ENCODE results near the gene SRXN1.

SRXN1 gene

DNA sequence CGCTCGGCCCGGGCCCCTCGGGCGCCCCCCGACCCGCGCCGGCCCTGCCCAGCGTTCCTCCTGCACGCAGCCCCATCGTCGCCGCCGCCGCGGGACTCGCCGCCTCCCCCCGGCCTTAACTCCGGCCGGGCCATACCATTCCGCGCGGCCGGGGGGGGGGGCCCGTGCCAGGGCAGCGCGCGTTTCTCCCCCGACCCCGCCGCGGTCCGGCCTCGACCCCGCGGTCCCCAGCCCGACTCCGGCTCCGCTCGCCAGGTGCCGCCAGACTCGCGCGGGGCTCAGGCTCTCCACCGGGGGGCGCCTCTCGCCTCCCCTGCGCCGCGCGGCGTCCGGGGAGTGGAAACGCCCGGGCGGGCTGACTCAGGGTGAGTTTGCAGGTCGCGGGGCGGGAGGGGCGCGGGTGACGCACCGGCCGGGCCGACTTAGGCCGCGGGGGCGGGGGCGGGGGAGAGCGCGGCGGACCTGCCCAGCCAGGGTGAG lies at the start of gene SRXN1:
Gene SRXN1 (minus strand): TSS at position 91 of the 480 bp plus-strand sequence. CDS start 15 bp downstream, at position 76.
- TF ChIP-seq, protein P1, sequence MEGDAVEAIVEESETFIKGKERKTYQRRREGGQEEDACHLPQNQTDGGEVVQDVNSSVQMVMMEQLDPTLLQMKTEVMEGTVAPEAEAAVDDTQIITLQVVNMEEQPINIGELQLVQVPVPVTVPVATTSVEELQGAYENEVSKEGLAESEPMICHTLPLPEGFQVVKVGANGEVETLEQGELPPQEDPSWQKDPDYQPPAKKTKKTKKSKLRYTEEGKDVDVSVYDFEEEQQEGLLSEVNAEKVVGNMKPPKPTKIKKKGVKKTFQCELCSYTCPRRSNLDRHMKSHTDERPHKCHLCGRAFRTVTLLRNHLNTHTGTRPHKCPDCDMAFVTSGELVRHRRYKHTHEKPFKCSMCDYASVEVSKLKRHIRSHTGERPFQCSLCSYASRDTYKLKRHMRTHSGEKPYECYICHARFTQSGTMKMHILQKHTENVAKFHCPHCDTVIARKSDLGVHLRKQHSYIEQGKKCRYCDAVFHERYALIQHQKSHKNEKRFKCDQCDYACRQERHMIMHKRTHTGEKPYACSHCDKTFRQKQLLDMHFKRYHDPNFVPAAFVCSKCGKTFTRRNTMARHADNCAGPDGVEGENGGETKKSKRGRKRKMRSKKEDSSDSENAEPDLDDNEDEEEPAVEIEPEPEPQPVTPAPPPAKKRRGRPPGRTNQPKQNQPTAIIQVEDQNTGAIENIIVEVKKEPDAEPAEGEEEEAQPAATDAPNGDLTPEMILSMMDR (IDR thresholded peaks at IDR 0.05) = peak; percentile 51; the same call in 1 of the 2 replicates

DNA sequence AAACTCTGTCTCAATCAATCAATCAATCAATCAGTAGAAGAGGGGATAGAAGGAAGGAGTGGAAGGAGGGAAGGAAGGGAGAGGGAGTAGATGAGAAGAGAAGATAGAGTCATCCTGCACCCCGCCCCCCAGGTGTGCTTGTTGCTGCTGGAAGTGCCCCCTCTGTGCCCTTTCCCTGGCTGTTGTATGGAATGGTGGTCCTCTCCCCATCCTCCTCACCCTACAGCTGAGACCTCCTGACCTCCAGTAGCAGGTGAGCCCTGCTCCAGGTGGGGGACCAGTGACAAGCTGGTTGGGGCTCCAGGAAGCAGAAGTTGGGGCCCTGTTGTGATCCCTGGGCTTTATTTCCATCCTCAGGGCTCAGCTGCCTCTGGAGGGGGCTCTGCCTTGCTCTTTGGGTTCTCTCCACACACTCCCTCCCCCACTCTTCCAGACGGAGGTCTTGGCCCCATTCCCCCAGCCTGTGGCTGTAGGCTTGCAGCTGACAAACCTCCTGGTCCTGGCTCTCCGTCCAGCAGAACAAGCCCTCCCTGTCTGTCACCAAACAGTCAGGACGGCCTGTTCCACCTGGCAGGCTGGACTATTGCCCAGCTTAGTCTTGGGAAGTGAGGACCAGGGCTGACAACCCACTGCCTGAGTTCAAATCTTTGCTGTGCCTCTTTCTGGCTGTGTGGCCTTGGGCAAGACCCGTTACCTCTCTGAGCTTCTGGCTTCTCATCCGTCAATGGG lies 48.6 kb upstream of the SRXN1 start:
- TF ChIP-seq, protein P1 (IDR thresholded peaks at IDR 0.05) = no peak

DNA sequence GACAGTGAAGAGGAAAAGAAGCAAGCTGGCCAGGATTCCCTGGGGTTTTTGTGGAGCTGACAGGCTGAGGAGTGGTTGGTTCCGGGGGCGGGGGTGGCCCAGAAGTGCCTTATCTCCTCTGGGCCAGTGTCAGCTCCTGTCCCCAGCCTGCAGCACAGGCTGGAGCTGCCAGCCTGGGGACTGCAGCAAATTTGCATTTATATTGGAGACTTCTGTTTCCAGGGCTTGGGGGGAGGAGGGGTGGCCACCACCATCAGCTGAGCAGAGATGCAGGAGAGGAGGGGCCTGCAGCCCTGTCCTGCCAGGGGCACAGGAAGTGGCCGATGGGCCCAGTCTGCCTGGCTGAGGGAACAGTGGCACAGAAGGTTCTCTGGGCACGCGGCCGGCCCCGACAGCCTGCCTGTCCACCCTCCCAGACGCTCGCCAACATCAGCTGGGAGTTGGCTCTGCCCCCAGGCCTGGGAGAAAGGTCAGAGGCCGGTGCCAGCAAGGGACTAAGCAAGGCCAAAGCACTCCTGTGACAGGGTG lies 46.9 kb upstream of the SRXN1 start:
- TF ChIP-seq, protein P1 (IDR thresholded peaks at IDR 0.05) = no peak

GRCh38 chr20:699342-699741 lies 46.3 kb upstream of the SRXN1 start:
- TF ChIP-seq, protein P1 (IDR thresholded peaks at IDR 0.05) = no peak

- TF ChIP-seq, protein P1 (IDR thresholded peaks at IDR 0.05) = no peak
These were observed 45.3 kb upstream of the SRXN1 start for GRCh38 chr20:698276-698675.

- TF ChIP-seq, protein P1 (IDR thresholded peaks at IDR 0.05) = no peak
These were observed 44.8 kb upstream of the SRXN1 start for GRCh38 chr20:697826-698225.

GRCh38 chr20:695165-695866 lies 42.3 kb upstream of the SRXN1 start:
- TF ChIP-seq, protein P1 (IDR thresholded peaks at IDR 0.05) = no peak
